HG02678 (cell line): ENCODE measurements around the gene HASPIN.

ENCODE experiments used
- ATAC-seq: cut with Tn5 transposase; IDR thresholded peaks from one replicate; pipeline ENCODE4 v1.9.1; 2021; ENCODE audit warnings: mild to moderate bottlenecking, moderate library complexity; ENCODE audit not compliant: unreplicated experiment

HASPIN gene

GRCh38 chr17:3762922-3763776, 39.4 kb downstream of the HASPIN start:
- ATAC-seq, result peak; percentile 61

DNA sequence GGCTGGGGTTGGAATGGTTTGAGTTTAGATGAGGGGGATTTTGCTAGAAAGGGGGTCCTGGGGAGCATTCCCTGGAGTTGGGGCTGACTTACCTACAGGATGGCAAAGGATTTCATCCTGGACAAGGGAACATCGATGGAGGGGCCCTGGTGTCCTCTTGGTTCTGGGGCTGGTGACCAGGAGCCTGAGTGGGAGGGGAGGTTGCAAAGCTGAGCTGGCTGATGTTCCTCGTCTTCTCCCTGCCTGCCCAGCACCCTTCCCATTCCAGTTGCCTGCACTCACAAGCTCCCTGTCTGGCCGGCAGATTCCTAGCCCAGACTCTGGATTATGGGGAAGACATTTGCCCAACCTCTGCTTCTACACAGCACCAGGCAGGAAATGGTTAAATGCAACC, 40.1 kb downstream of the HASPIN start:
- no peak for ATAC-seq

DNA sequence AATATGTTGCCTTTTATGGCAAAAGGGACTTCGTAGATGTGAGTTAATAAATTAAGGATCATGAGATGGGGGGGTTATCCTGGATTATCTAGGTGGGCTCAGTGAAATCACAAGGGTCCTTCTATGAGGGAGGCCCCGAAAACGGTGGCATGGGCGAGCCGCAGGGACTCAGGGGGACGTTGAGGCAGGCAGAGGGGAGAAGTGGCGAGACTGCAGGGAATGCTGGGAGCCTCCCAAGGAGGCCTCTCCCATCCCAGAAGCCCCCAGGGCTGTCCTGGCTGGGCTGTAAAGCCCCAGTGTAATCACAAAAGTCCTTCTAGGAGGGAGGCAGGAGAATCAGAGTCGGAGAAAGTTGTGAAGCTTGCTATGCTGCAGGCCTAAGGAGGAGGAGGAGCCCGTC, 42.3 kb downstream of the HASPIN start:
- ATAC-seq, result no peak

DNA sequence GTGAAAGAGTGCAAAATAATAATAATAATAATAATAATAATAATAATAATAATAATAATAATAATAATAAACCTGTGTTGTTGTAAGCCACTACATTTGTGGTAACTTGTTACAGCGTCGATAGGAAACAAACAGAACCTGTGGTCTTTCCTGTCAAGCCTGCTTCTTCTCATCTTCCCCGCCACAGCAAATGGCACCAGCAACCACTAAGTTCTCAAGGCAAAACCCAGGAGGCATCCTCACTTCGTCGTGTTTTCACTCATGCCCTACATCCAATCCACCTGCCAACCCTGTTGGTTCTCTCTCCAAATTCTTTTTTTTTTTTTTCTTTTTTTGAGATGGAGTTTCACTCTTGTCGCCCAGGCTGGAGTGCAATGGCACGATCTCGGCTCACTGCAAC, 43.1 kb downstream of the HASPIN start:
- no peak for ATAC-seq

GRCh38 chr17:3768341-3768740, 44.6 kb downstream of the HASPIN start:
- ATAC-seq, result no peak

DNA sequence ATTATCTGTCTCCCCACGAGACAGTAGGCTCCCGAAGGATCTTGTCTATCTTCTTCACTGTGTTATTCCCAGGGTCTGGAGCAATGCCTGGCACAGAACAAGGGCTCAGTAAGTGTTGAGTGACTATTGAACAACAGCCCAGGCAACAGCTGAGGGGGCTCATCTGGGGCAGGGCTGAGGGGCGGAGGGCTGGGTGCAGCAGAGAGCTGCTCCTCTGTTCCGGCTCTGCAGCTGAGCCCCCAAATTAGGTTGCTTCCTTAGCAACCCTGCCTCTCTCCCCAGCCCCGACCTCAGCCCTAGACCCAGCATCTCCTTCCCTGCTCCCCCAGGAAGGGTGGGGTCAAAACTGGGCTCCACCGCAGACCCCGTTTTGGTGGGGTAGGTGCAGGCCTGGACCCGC, 45.1 kb downstream of the HASPIN start:
- ATAC-seq, result no peak

GRCh38 chr17:3770466-3770865, 46.8 kb downstream of the HASPIN start:
- no peak for ATAC-seq

DNA sequence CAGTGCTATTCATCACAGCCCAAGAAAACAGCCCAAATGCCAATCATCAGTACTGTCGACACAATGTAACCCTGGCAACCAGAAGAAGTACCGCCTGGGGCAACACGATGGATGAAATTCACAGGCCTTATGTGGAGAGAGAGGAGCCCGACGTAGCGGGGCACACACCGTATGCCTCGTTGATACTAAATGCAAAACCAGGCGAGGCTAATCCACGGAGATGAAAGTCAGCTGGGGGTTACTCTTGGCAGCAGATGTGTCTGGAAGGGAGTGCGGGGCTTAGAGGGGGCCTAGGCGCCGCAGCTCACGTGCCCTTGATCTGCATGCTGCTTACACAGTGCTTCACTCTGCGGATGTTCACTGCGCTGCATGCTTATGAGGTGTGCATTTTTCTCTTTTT, 47.4 kb downstream of the HASPIN start:
- no peak for ATAC-seq

- no peak for ATAC-seq
These were observed 49.1 kb downstream of the HASPIN start for GRCh38 chr17:3772764-3773163.

DNA sequence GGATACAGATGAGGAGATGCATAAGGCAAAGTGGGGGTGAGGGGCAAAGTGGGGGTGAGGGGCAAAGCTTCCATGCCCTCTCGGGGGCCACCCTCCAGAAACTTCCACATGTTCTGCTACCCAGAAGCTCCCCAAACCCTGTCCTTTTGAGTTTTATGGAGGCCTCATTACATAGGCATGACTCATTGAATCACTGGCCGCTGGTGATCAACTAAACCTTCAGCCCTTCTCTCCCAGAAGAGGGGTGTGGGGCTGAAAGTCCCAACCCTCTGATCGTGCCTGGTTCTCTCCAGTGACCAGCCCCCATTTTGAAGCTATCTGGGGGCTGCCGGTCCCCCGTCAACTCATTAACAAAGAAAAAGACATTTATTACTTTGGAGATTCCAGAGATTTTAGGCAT, 49.8 kb downstream of the HASPIN start:
- ATAC-seq, result no peak

GRCh38 chr17:3773966-3774365, 50.3 kb downstream of the HASPIN start:
- no peak for ATAC-seq
